NOMO-1 (cell line): ENCODE data around the gene FARP1.

ENCODE experiments used
- DNase-seq, 2 experiments: peaks; one replicate each; lab custom pipeline; 2025; ENCODE audit not compliant: unreplicated experiment in 2 of 2; lab: John Stamatoyannopoulos, UW

Gene FARP1

GRCh38 chr13:98385606-98386005 is 242.7 kb downstream of the FARP1 start:
- no peak for DNase-seq

- no peak for DNase-seq
Observed at GRCh38 chr13:98386637-98387036, 243.7 kb downstream of the FARP1 start.

GRCh38 chr13:98389319-98389718 is 246.4 kb downstream of the FARP1 start:
- no peak for DNase-seq

GRCh38 chr13:98390086-98390715 is 247.3 kb downstream of the FARP1 start:
- no peak for DNase-seq

- no peak for DNase-seq
Observed at GRCh38 chr13:98393873-98394272, 251.0 kb downstream of the FARP1 start.

- DNase-seq, result no peak
Observed at GRCh38 chr13:98394820-98395510, 252.1 kb downstream of the FARP1 start.

GRCh38 chr13:98396071-98396710 is 253.3 kb downstream of the FARP1 start:
- no peak for DNase-seq

- DNase-seq, result no peak
Observed at GRCh38 chr13:98397221-98397620, 254.3 kb downstream of the FARP1 start.

GRCh38 chr13:98397861-98398260 is 255.0 kb downstream of the FARP1 start:
- no peak for DNase-seq

- no peak for DNase-seq
Observed at GRCh38 chr13:98398581-98398980, 255.7 kb downstream of the FARP1 start.

- DNase-seq, result no peak
Observed at GRCh38 chr13:98399756-98400155, 256.9 kb downstream of the FARP1 start.

- no peak for DNase-seq
Observed at GRCh38 chr13:98401934-98402333, 259.0 kb downstream of the FARP1 start.

GRCh38 chr13:98403076-98403475 is 260.2 kb downstream of the FARP1 start:
- no peak for DNase-seq

- DNase-seq, result no peak
Observed at GRCh38 chr13:98405107-98405571, 262.2 kb downstream of the FARP1 start.

GRCh38 chr13:98405690-98406344 is 262.9 kb downstream of the FARP1 start:
- DNase-seq, result no peak

- DNase-seq, result no peak
Observed at GRCh38 chr13:98406427-98406826, 263.5 kb downstream of the FARP1 start.

- no peak for DNase-seq
Observed at GRCh38 chr13:98406971-98407370, 264.1 kb downstream of the FARP1 start.

GRCh38 chr13:98407575-98407974 is 264.7 kb downstream of the FARP1 start:
- DNase-seq, result no peak

GRCh38 chr13:98409281-98409680 is 266.4 kb downstream of the FARP1 start:
- no peak for DNase-seq

GRCh38 chr13:98410612-98411011 is 267.7 kb downstream of the FARP1 start:
- DNase-seq, result no peak

GRCh38 chr13:98411013-98411412 is 268.1 kb downstream of the FARP1 start:
- DNase-seq, result no peak
